ENCODE measurements around the gene GULP1. TPM values are rescaled to one million over a fixed set of nuclear protein-coding genes. Genes with fewer than 3 reads are reported as not detected.

The GULP1 gene
- total and polyA plus RNA-seq, 2 of the 13 experiments (the other 11 are each of a cell fraction or from before 2014, with no cell fraction given), result 0.15 TPM; not detected in 1

- 2% methylated on average over 2 of the region's 2 CpGs for WGBS (ENCODE audit: low lambda C conversion rate)
- Histone ChIP-seq H3K4me3 (replicated peaks in 1 of 3; ENCODE audit: insufficient read depth in 1 of 3, low read depth in 2 of 3, low read length in 3 of 3) (no peak overlapping the region), H3K79me2 (ENCODE audit: insufficient read depth, low read length) (no peaks in the 10 kb centered on the region), H2AFZ (ENCODE audit: low read length) (no peak overlapping the region), H3K27me3 (ENCODE audit: control insufficient read depth in 1 of 2, insufficient read depth in 2 of 2, low read length in 2 of 2) (no peaks in the 10 kb centered on the region), H3K4me1 (ENCODE audit: insufficient read depth, low read length) (no peaks in the 10 kb centered on the region), H3K27ac (ENCODE audit: extremely low read length, insufficient read depth, low read length) (no peak overlapping the region), H3K36me3 (replicated peaks in 1 of 2; ENCODE audit: control insufficient read depth in 1 of 2, insufficient read depth in 2 of 2, low read length in 2 of 2) (no peaks in the 10 kb centered on the region), H4K20me1 (ENCODE audit: insufficient read depth, low read length) (no peaks in the 10 kb centered on the region), H3K9me3 (ENCODE audit: low read length) (no peaks in the 10 kb centered on the region), H3K9ac (ENCODE audit: insufficient read depth, low read depth, low read length) (no peak overlapping the region), H3K4me2 (ENCODE audit: low read depth, low read length) (no peak overlapping the region)
- DNase-seq (ENCODE audit: low spot score) (no peak), FAIRE-seq (no peak), ATAC-seq (no peak)
- ChIA-PET POLR2A (no interaction called here), CTCF (ENCODE audit: low intra/inter-chr PET ratio, low total read pairs) (no interaction called here)
- BruUV-seq (replicated peaks), result no TSS peak
- in situ Hi-C loops (cut with HindIII; ENCODE audit: extremely low pct_ligation_motif_present, low pct_unique_long_range_greater_than_20kb) (no loop called here), intact Hi-C loops (cut with micrococcal nuclease; ENCODE audit: unreplicated experiment) (no loop called here)
- TF ChIP-seq FOXA1 (IDR thresholded peaks at IDR 0.05) (no peak), FOXA1 (CRISPR knock-in tag; IDR thresholded peaks at IDR 0.05) (no peak), TCF7L2 (IDR thresholded peaks at IDR 0.05; ENCODE audit: low read depth, low read length) (no peak), ZNF546 (CRISPR knock-in tag; conservative IDR thresholded peaks at IDR 0.05) (no peak), POLR2AphosphoS5 (IDR thresholded peaks at IDR 0.05; ENCODE audit: low read depth, low read length) (no peak), ZNF256 (CRISPR knock-in tag; conservative IDR thresholded peaks at IDR 0.05) (no peak), ZNF704 (CRISPR knock-in tag; IDR thresholded peaks at IDR 0.05; ENCODE audit: borderline replicate concordance) (no peak), FOSL1 (CRISPR knock-in tag; IDR thresholded peaks at IDR 0.05; ENCODE audit: borderline replicate concordance) (no peak), RFXAP (CRISPR knock-in tag; IDR thresholded peaks at IDR 0.05; ENCODE audit: borderline replicate concordance) (no peak), NFATC3 (CRISPR knock-in tag; IDR thresholded peaks at IDR 0.05) (no peak), ZFP1 (CRISPR knock-in tag; IDR thresholded peaks at IDR 0.05) (no peak)
Observed at GRCh38 chr2:188577231-188577630, 285.6 kb downstream of the GULP1 start.

All from HepG2 (cell line).